HG03060 (cell line): ENCODE measurements around the gene ZNF785.
"Not testable (repeated sequence)": the region's sequence is repeated elsewhere in the genome, so short reads cannot be mapped to it uniquely, and the experiment has no call there.

Experiments
- ATAC-seq: cut with Tn5 transposase; IDR thresholded peaks from one replicate; pipeline ENCODE4 v1.9.1; 2021; ENCODE audit warnings: low read depth, moderate number of reproducible peaks; ENCODE audit not compliant: unreplicated experiment

The ZNF785 gene

DNA sequence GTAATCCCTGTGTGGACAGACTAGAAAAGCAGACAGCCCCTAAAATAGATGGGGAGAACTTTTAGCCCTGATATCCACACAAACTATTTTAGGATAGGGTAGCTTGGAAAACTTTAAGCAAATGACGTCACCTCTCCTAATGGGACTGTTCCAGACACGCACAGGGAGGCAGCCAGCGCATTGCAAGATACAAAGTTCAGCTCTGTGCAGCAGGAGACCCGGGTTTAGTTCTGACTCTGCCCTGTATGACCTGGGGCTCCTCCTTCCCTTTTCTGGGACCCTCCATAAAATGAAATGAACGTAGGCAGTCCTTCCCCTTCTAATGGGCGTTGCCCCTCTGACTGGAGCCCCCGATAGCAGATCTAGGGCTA is 18.4 kb upstream of the ZNF785 start:
- no peak for ATAC-seq

DNA sequence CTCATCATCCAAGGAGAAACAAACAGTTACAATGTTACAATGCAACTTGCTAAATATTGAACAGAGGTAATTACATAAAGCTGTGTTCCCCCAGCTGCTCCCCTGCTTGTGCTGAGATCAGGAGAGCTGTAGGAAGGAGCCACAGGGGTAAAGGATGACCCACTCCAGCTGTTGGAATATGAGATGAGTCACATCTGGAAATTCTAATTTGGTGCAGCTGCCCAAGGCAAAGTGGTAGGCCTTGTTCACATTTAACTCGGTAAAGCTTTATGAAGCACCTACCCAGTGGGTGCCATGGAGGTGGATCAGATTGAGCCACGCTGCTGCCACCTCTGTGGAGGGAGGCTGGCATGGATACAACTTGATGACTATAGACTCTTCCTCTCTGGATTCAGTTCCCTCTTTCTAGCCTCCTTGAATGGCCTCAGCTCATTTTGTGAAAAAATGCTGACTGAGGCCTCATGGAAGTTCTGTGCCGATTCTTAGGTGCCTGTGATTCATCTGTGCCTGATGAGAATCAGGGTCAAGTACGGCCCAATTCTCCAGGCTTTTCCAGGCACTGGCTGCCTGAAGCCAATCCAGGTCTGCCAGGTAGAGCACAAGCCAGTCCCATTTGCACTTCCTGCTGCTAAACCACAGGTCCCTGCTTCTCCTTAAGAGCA is 17.2 kb upstream of the ZNF785 start:
- ATAC-seq = no peak

DNA sequence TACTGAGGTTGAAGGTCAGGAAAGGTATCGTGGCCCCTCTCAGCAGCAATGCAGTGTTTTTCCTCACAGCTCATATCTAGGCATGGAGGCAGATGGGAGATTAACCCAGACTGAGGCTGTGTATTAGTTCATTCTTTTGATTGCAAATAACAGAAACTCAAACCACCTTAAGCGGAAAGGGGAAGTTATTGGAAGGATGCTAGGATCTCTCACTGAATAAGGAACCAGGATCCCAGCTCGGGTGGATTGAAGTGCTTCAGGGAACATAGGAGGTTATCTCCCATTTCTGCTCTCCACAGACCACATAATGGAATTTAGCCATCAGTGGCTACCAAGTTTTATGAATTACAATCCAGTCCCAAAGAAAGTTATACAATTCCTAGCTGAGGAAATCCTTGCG is 16.5 kb upstream of the ZNF785 start:
- ATAC-seq = no peak

DNA sequence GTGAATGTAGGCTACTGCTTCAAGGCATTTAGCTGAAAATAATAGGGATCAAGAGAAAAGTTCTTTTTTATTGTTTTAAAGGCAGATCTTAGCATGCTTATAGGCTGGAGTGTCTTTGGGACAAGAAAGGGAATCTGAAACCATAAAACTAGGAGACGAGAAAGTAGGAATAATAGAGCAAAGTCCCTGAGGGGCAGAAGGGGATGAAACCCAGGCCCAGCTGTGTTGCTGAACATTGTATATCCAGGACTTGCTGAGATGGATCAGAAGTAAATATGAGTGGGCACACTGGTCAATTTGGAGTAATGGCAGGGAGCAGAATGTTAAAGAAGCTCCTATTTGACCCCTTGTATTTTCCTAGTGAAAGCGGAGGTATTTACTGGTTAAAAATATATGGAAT is 15.4 kb upstream of the ZNF785 start:
- ATAC-seq = no peak

DNA sequence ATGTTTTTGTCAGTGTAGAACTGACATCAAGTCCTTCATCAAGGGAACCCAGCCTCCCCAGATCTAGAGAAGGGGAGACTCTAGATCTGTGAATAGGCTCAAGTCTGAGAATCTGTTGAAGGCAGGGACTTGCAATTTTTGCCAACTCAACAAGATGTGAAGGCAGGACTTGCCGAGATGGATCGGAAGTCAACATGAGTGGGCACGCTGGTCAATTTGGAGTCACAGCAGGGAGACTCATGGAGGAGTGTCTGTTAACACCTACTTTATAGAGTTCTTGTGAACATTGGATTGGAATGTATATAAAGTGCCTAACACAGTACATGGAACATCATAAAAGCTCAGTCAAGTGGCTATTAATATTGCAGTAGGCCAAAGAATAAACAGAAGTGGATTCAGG is 14.7 kb upstream of the ZNF785 start:
- ATAC-seq = no peak

DNA sequence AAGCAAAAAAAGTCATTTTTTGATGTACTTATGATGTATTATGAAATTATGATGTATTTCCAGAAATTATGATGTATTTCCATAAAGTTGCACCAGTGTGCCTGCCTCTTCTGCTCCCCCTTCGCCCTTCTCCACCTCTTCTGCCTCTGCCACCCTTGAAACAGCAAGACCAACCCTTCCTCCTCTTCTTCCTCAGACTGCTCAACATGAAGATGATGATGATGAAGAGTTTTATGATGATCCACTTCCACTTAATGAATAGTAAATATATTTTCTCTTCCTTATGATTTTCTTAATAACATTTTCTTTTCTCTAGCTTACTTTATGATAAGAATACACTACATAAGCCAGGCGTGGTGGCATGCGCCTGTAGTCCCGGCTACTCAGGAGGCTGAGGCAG is 7.4 kb upstream of the ZNF785 start:
- ATAC-seq = no peak

DNA sequence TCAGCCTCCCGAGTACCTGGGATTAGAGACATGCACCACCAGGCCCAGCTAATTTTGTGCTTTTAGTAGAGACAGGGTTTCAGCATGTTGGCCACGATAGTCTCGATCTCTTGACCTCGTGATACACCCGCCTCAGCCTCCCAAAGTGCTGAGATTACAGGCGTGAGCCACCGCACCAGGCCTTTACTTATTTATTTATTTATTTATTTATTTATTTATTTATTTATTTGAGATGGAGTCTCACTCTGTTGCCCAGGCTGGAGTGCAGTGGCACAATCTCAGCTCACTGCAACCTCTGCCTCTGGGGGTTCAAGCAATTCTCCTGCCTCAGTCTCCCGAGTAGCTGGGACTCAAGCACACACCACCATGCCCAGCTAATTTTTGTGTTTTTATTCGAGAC is 5.4 kb upstream of the ZNF785 start:
- ATAC-seq = not testable (repeated sequence)

DNA sequence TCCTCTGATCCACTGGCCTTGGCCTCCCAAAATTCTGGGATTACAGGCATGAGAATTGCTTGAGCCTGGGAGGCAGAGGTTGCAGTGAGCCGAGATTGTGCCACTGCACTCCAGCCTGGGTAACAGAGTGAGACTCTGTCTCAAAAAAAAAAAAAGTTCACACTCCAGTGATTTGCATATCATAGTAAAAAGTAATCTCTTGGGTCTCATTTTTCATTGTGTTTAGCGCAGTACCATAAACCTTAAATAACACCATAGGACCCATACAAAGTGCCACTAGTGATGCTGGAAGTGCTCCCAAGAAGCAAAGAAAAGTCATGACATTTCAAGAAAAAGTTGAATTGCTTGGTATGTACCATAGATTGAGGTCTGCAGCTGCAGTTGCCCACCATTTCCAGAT is 4.1 kb upstream of the ZNF785 start:
- not testable (repeated sequence) for ATAC-seq

DNA sequence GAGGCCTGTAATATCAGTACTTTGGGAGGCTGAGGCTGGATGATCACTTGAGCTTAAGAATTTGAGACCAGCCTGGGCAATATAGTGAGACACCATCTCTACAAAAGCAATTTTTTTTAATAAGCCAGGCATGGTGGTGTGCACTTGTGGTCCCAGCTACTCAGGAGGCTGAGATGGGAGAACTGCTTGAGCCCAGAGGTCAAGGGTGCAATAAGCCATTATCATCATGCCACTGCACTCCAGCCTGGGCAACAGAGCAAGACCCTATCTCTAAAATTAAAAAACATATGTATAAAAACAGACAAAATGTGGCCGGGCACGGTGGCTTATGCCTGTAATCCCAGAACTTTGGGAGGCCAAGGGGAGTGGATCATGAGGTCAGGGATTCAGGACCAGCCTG is 3.2 kb upstream of the ZNF785 start:
- ATAC-seq = no peak

DNA sequence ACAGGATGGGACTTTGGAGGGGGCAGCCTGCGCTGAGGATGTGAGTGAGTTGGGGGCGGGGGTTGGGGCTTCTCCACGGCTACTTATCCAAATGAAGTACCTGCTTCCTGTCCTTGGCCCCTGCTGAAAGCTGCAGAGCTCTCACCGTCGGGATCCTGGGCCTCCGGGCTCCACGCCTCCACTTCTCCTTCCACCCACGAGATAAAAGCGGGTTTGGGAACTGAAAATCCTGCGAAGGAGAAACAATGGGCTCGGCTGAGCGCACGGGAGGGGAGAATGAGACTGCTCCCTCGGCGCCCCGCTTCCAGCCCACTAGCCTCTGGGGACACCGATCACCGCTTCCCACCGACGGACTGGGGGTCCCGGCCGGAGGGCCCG is 486 bp downstream of the ZNF785 start:
- ATAC-seq = peak; percentile 23

DNA sequence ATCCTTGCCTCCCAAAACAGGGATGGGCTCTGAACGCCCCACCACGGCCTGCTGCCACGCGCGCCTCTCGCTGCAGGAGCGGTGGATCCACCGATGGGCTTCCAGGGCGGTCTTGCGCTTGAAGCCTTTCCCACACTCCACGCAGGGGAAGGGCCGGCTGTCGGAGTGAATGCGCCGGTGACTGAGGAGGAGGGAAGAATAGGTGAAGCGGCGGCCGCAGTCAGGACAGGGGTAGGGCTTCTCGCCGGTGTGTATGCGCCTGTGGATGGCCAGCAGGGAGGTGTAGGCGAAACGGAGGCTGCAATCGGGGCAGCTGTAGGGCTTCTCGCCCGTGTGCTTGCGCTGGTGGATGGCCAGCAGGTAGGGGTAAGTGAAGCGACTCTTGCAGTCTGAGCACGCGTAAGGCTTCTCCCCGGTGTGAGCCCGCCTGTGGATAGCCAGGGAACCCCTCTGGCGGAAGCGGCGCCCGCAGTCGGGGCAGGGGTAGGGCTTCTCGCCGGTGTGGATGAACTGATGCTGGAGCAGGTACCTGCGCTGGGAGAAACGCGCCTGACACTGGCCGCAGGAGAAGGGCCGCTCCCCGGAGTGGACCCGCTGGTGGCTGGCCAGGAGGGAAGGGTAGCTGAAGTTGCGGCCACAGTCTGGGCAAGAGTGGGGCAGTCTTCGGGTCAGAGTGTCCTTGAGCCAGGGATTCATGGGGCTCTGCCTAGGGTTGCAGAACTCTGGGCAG is 2.7 kb downstream of the ZNF785 start:
- no peak for ATAC-seq

DNA sequence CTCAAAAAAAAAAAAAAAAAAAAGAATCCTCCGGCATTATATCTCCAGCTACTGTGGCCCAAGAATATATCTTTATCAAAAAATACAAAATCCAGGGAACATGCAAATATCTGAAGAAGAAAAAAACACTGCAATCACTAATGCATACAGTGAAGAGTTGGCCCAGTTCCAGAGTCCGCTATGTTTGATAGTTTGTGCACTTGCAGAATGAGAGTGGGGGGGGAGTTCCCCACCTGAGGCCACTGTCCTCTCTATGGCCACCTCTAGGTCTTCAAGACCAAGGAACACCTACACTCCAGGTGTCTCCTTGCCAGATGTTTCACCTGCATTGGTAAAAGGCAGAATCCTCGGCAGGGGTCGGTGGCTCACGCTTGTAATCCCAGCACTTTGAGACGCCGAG is 4.0 kb downstream of the ZNF785 start:
- ATAC-seq = no peak

DNA sequence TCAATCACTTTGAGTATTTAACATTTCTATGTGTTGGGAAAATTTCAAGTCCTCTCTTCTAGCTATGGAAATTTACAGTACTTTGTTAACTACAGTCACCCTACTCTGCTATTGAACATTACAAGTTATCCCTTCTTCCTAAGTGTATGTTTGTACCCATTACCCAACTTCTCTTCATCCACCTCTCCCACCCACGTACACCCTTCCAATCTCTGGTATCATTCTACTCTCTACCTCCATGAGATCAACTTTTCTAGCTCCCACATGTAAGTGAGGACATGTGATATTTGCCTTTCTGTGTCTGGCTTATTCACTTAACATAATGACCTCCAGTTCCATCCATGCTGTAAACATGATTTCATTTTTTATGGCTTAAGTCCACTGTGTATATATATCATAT is 10.8 kb downstream of the ZNF785 start:
- no peak for ATAC-seq

DNA sequence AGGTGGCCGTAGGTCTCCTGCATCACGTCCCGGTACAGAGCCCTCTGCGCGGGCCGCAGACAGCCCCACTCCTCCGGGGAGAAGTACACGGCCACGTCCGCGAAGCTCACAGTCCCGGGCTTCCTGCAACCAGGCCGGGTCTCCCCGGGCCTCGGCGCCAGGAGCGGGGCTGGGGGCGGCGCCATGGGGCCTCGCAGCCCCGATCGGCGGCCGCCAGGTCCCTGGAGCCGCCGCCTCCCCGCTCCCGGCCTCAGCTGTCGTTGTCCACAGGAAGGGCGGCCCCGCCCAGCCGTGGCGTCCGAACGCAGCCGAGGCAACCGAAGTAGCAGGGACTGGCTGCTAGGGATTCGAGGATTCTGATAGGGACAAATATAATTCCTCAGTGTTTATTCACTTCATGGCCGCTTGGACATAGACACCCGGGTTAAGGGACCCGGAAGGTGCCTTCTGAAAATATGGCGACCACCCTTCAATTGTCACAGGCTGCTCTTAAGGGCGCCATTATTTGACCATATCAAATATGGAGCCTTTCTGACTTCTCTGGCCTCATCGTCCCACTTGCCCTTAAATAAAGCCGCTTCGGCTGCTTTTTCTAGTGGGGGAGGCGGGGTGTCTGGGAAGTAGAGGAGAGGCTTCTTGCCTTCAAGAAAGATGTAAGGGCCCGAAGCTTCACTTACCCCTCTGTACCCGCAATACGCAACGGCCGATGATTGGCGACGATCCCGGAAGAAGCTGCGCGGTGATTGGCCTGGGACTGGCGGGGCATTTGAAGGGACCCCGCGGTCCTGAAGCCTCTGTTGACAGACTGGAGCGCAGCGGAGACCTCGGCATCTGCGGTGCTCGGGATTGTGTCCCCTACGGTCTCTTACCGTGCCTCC is 13.8 kb downstream of the ZNF785 start, which contains the start of gene ZNF688:
TSS of gene ZNF688 (minus strand) at position 270 of the 878 bp plus-strand sequence. CDS start at position 185, 85 bp downstream.
- peak; percentile 63 for ATAC-seq

DNA sequence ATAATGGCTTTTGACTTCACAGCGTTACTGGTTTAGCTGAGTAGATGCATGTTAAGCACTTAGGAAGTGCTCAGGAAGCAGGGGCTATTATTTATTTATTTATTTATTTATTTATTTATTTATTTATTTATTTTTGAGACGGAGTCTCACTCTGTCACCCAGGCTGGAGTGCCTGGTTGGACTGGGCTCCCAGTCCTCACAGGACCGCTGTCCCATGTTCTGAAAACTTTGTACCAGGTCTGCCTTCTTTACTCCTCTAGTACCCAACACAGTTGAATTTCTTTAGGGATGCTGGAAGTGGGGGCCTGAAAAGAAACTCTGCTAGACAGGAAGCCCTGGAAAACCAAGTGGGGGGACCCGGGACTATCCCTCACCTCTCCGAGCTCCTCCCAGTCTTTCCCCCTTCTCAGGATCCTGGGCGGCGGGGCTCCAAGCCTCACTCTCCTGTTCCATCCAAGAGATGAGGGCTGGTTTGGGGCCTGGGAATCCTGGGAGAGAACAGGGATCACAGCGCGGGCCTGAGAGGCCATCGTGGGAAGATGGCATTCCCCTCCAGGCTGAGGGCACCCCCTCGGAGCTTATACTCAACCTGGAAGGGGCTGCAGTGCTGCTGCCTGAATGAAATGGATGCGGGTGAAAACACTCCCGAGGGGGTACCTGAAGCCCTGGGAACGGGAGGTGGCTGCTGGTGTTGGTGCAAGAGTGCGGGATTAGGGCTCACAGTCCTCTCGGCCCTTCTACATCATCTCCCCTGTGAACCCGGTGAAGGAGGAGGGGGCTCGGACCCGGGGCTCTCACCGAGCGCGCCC is 14.7 kb downstream of the ZNF785 start:
- no peak for ATAC-seq

DNA sequence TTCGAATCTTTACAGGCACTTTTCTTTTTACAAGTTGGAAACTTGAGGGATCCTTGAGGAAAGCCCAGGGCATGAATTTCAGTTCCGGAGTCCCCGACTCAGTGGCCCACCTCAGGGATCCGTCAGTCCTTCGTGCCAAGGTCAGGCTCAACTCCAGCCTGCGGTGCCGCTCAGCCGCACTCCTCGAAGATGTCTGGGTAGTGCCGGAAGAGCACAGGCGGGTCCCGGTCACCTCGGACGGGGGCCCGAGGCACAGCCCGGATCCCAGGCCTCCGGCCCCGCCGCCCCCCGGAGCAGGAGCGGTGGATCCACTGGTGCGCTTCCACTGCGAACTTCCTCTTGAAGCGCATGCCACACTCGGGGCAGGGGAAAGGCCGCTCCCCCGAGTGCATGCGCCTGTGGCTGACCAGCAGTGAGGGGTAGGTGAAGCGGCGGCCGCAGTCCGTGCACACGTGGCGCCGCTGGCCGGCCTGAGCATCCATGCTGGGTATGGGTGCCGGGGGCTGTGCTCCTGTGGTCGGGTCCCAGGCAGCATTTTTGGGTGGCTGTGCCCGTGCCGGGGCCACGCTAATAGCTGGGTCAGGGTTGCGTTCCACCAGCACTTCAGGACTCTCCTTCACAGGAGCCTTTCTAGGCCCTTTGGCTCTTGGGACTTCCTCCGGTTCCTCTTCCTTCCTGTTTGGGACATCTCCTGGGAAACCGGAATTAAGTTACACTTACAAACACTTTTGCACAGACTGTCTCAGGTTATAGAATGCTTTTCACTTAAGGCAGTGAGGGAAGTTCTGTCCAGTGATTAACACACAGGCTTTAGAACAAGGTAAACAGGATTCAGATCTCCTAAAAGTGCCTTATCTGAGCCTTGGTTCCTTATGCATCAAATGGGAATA is 15.5 kb downstream of the ZNF785 start:
- no peak for ATAC-seq

DNA sequence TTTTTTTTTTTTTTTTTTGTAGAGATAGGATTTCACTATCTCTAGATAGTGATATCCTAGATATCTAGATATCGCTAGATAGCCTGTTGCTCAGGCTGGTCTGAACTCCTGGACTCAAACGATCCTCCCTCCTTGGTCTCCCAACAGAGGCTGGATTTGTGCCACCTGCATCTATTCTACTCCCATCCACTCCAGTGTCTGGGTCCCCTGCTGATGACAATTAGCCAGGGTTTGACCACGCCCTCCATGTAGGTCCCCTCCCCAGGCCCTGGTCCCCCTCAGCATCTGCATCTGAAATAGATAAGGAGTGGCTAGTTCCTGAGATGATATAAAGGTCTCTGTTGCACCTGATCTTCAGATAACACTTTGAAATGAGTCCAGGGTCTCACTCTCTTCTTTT is 16.2 kb downstream of the ZNF785 start:
- no peak for ATAC-seq

DNA sequence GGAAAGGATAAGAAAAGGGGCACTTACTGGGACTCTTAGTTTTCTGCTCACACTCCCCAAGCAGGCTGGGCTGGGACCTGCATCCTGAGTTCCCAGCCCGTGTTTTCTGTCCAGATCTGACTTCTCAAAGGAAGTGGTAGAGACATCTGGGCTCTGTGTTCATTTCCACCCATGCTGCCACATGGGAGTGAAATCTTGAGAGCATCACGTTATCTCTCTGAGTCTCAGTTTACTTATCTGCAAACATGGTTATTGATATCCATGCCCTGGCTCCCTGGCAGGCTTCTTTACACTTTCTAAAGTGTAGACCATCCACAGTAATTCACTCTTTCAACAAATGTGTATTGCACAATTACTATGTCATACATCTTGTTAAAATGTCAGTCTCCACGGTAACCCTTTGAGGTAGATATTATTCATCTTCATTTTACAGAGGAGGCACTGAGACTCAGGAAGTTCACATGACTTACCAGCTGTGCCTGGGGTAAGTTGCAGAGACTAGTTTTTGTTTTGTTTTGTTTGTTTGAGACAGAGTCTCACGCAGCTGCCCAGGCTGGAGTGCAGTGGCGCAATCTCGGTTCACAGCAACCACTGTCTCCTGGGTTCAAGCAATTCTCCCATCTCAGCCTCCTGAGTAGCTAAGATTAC is 17.4 kb downstream of the ZNF785 start:
- ATAC-seq = no peak
